ENCODE data around the gene CNTNAP2. TPM values are rescaled to one million over a fixed set of nuclear protein-coding genes. Genes with fewer than 3 reads are reported as not detected.

Gene CNTNAP2
- total and polyA plus RNA-seq, 2 of the 8 experiments (the other 6 are each of a cell fraction or from before 2014, with no cell fraction given), result 27.9 to 71.0 TPM

- peak overlapping the region; percentile 100 for H2AFZ ChIP-seq (ENCODE audit: low read length)
- WGBS, 2 experiments (ENCODE audit: extremely low coverage in 1 of 2, insufficient coverage in 1 of 2, insufficient read length in 1 of 2, insufficient replicate concordance in 2 of 2, low coverage in 1 of 2, low lambda C conversion rate in 2 of 2, missing lambda C conversion rate in 1 of 2), result 94% methylated on average over 1 of the region's 1 CpG; no CpG with 5 or more reads in 1 of the 2 experiments
- H3K79me2 ChIP-seq (ENCODE audit: control insufficient read depth in 1 of 2, insufficient read depth in 2 of 2, low read length in 2 of 2), result no peaks in the 10 kb centered on the region
- no peak overlapping the region for H3K9ac ChIP-seq (replicated peaks in 1 of 4; ENCODE audit: extremely low read depth in 1 of 4, low read depth in 3 of 4, low read length in 3 of 4)
- H2BK120ac ChIP-seq (replicated peaks; ENCODE audit: low read depth, low read length), result no peak overlapping the region
- no peaks in the 10 kb centered on the region; the same call in 1 of the 2 replicates for H3K23me2 ChIP-seq (ENCODE audit: low read depth, low read length)
- no peaks in the 10 kb centered on the region for H3K36me3 ChIP-seq (ENCODE audit: control insufficient read depth in 2 of 4, insufficient read depth in 4 of 4, low read length in 3 of 4)
- no peak overlapping the region for H4K91ac ChIP-seq (replicated peaks; ENCODE audit: insufficient read length, low read length)
- TF ChIP-seq ZNF274 (IDR thresholded peaks at IDR 0.05; ENCODE audit: borderline replicate concordance, extremely low read depth, low read length) (no peak), BRCA1 (IDR thresholded peaks at IDR 0.05; ENCODE audit: low read depth, low read length) (no peak), TCF12 (IDR thresholded peaks at IDR 0.05; ENCODE audit: low read depth, low read length) (no peak), SP2 (IDR thresholded peaks at IDR 0.05; ENCODE audit: low read length) (no peak)
- no peak overlapping the region for H3K14ac ChIP-seq (ENCODE audit: insufficient read length)
- H3K23ac ChIP-seq (ENCODE audit: insufficient read length), result no peak overlapping the region
- no peak overlapping the region for H2BK12ac ChIP-seq (ENCODE audit: low read depth, low read length)
- H3K27me3 ChIP-seq (replicated peaks in 1 of 4; ENCODE audit: control insufficient read depth in 3 of 4, extremely low read depth in 1 of 4, insufficient read depth in 3 of 4, low read length in 3 of 4), result no peaks in the 10 kb centered on the region
- H3K4me2 ChIP-seq (ENCODE audit: insufficient read depth in 1 of 2, low read depth in 2 of 2, low read length in 2 of 2), result no peak overlapping the region
- no peak overlapping the region for H3K18ac ChIP-seq (ENCODE audit: extremely low read depth, low read length)
- DNase-seq (ENCODE audit: low read depth in 1 of 2, low spot score in 2 of 2) (no peak), FAIRE-seq (no peak)
- H2BK15ac ChIP-seq (ENCODE audit: low read length), result no peak overlapping the region
- no peak overlapping the region for H2BK20ac ChIP-seq (ENCODE audit: low read length)
- H4K5ac ChIP-seq (ENCODE audit: insufficient read length, low read depth, low read length), result no peak overlapping the region
- CTCF ChIA-PET (ENCODE audit: partially characterized antibody), result interaction anchor here (0.9 to 2.1 kb wide), 2 partner anchors 10 to 287 kb away, joined by 5 to 6 read pairs; no protein-coding TSS in a partner anchor
- no peaks in the 10 kb centered on the region for H3K4me1 ChIP-seq (replicated peaks in 1 of 4; ENCODE audit: control insufficient read depth in 3 of 4, insufficient read depth in 4 of 4, low read length in 3 of 4)
- H3K56ac ChIP-seq (replicated peaks; ENCODE audit: insufficient read length, low read depth, low read length), result no peak overlapping the region
- H3K79me1 ChIP-seq (ENCODE audit: low read depth, low read length), result no peaks in the 10 kb centered on the region
- no peak overlapping the region for H3K4me3 ChIP-seq (ENCODE audit: extremely low read depth in 1 of 4, insufficient read depth in 2 of 4, low read depth in 3 of 4, low read length in 4 of 4)
- no peaks in the 10 kb centered on the region for H4K20me1 ChIP-seq (replicated peaks in 1 of 2; ENCODE audit: control insufficient read depth in 1 of 2, insufficient read depth in 2 of 2, low read length in 2 of 2)
- POLR2A ChIA-PET (ENCODE audit: partially characterized antibody), result interaction anchor here (0.6 kb wide), 1 partner anchor 188 kb away, joined by 3 read pairs; no protein-coding TSS in a partner anchor
- no peak overlapping the region for H3K27ac ChIP-seq (ENCODE audit: low read depth, low read length)
- no peak overlapping the region for H3K4ac ChIP-seq (replicated peaks; ENCODE audit: insufficient read length, low read depth, low read length)
- H2BK5ac ChIP-seq (ENCODE audit: low read depth, low read length), result no peak overlapping the region
- no peak overlapping the region for H2AK5ac ChIP-seq (ENCODE audit: low read depth, low read length)
- no peak overlapping the region for H4K8ac ChIP-seq (ENCODE audit: extremely low read depth, insufficient read depth, low read length)
- peaks cover 6% of the 10 kb centered on the region in 2 experiments; a peak in 3 of 4 replicates for H3K9me3 ChIP-seq (ENCODE audit: insufficient read depth in 2 of 2, low read depth in 1 of 2, low read length in 1 of 2)
Measured at GRCh38 chr7:147833970-147834369, 1717.4 kb downstream of the CNTNAP2 start.
